MG63 (cell line): ENCODE measurements around the gene HRH1. TPM values are rescaled to one million over a fixed set of nuclear protein-coding genes. Genes with fewer than 3 reads are reported as not detected.
"Not testable (repeated sequence)": the region's sequence is repeated elsewhere in the genome, so short reads cannot be mapped to it uniquely, and the experiment has no call there.

Experiments used
- DNase-seq: peaks from one replicate; pipeline ENCODE4 v3.0.0-alpha.2; 2020
- H3K27me3 ChIP-seq: fragments of 250-450 bp; sonication (Bioruptor Pico); 2 replicates; pipeline ENCODE4 v1.5.1; 2020; ENCODE audit warnings: mild to moderate bottlenecking, moderate library complexity
- H3K36me3 ChIP-seq: fragments of 250-450 bp; sonication (Bioruptor Pico); 2 replicates; pipeline ENCODE4 v1.5.1; 2020; ENCODE audit warnings: mild to moderate bottlenecking, moderate library complexity
- H3K4me3 ChIP-seq: fragments of 250-450 bp; sonication (Bioruptor Pico); 2 replicates; pipeline ENCODE4 v1.5.1; 2020; ENCODE audit warnings: mild to moderate bottlenecking, moderate library complexity
- H3K9me3 ChIP-seq: fragments of 250-450 bp; sonication (Bioruptor Pico); 2 replicates; pipeline ENCODE4 v1.5.1; 2020; ENCODE audit warnings: mild to moderate bottlenecking, moderate library complexity
- total RNA-seq: library from RNA; depleted of rRNA; stranded (reverse); fragments of >200 nt; shearing (Covaris generic); gene quantifications from 2 replicates; pipeline ENCODE4 v1.2.3, GENCODE V29; 2014; ENCODE audit warnings: low replicate concordance

The HRH1 gene
- total RNA-seq, 1 experiment from 2014 or later: 5.5 TPM

GRCh38 chr3:11186771-11187191 is 32.5 kb downstream of the HRH1 start:
- no peaks in the 10 kb centered on the region; the same call in 1 of the 2 replicates for H3K36me3 ChIP-seq
- no peak overlapping the region for H3K4me3 ChIP-seq
- H3K27me3 ChIP-seq: no peaks in the 10 kb centered on the region
- H3K9me3 ChIP-seq: no peaks in the 10 kb centered on the region
- DNase-seq: no peak

- Histone ChIP-seq H3K27me3 (no peaks in the 10 kb centered on the region), H3K9me3 (no peaks in the 10 kb centered on the region), H3K36me3 (no peaks in the 10 kb centered on the region; the same call in none of the 2 replicates), H3K4me3 (no peak overlapping the region)
- no peak for DNase-seq
Observed at GRCh38 chr3:11187681-11188080, 33.4 kb downstream of the HRH1 start.

GRCh38 chr3:11188231-11188630 is 33.9 kb downstream of the HRH1 start:
- H3K4me3 ChIP-seq: no peak overlapping the region
- H3K27me3 ChIP-seq: no peaks in the 10 kb centered on the region
- H3K9me3 ChIP-seq: no peaks in the 10 kb centered on the region
- DNase-seq: no peak
- no peaks in the 10 kb centered on the region; the same call in none of the 2 replicates for H3K36me3 ChIP-seq

- peak; percentile 55 for DNase-seq
Observed at GRCh38 chr3:11195201-11195600, 40.9 kb downstream of the HRH1 start.

GRCh38 chr3:11195721-11196332 is 41.5 kb downstream of the HRH1 start:
- peak; percentile 61 for DNase-seq

More at GRCh38 chr3:11195201-11195600, 40.9 kb downstream of the HRH1 start:
- Histone ChIP-seq H3K36me3 (no peaks in the 10 kb centered on the region; the same call in 1 of the 2 replicates), H3K4me3 (no peak overlapping the region), H3K27me3 (no peaks in the 10 kb centered on the region), H3K9me3 (no peaks in the 10 kb centered on the region)

GRCh38 chr3:11197484-11197883 is 43.2 kb downstream of the HRH1 start:
- no peaks in the 10 kb centered on the region; the same call in 1 of the 2 replicates for H3K36me3 ChIP-seq
- no peaks in the 10 kb centered on the region for H3K27me3 ChIP-seq
- no peak for DNase-seq

More at GRCh38 chr3:11195721-11196332, 41.5 kb downstream of the HRH1 start:
- no peaks in the 10 kb centered on the region; the same call in 1 of the 2 replicates for H3K36me3 ChIP-seq
- H3K4me3 ChIP-seq: no peak overlapping the region
- H3K9me3 ChIP-seq: no peaks in the 10 kb centered on the region
- H3K27me3 ChIP-seq: no peaks in the 10 kb centered on the region

GRCh38 chr3:11198070-11198469 is 43.8 kb downstream of the HRH1 start:
- DNase-seq: no peak
- H3K4me3 ChIP-seq: no peak overlapping the region
- H3K9me3 ChIP-seq: no peaks in the 10 kb centered on the region
- H3K36me3 ChIP-seq: no peaks in the 10 kb centered on the region
- H3K27me3 ChIP-seq: no peaks in the 10 kb centered on the region

More at GRCh38 chr3:11197484-11197883, 43.2 kb downstream of the HRH1 start:
- Histone ChIP-seq H3K4me3 (no peak overlapping the region), H3K9me3 (no peaks in the 10 kb centered on the region)

GRCh38 chr3:11198495-11198894 is 44.2 kb downstream of the HRH1 start:
- no peaks in the 10 kb centered on the region for H3K36me3 ChIP-seq
- no peaks in the 10 kb centered on the region for H3K27me3 ChIP-seq
- no peak for DNase-seq
- H3K9me3 ChIP-seq: no peaks in the 10 kb centered on the region
- no peak overlapping the region for H3K4me3 ChIP-seq

GRCh38 chr3:11199902-11200845 is 45.9 kb downstream of the HRH1 start:
- no peak overlapping the region for H3K4me3 ChIP-seq
- no peaks in the 10 kb centered on the region for H3K9me3 ChIP-seq
- no peak for DNase-seq
- no peaks in the 10 kb centered on the region for H3K27me3 ChIP-seq
- H3K36me3 ChIP-seq: no peaks in the 10 kb centered on the region

GRCh38 chr3:11201251-11202019 is 47.1 kb downstream of the HRH1 start:
- DNase-seq: no peak

GRCh38 chr3:11203961-11204360 is 49.7 kb downstream of the HRH1 start:
- no peak overlapping the region for H3K4me3 ChIP-seq
- H3K9me3 ChIP-seq: no peaks in the 10 kb centered on the region
- DNase-seq: no peak
- H3K36me3 ChIP-seq: peaks cover 3% of the 10 kb centered on the region
- no peaks in the 10 kb centered on the region for H3K27me3 ChIP-seq

More at GRCh38 chr3:11201251-11202019, 47.1 kb downstream of the HRH1 start:
- Histone ChIP-seq H3K36me3 (no peaks in the 10 kb centered on the region; the same call in 1 of the 2 replicates), H3K9me3 (no peaks in the 10 kb centered on the region), H3K27me3 (no peaks in the 10 kb centered on the region), H3K4me3 (no peak overlapping the region)

- H3K4me3 ChIP-seq: no peak overlapping the region
- no peak for DNase-seq
Observed at GRCh38 chr3:11204697-11205348, 50.5 kb downstream of the HRH1 start.

GRCh38 chr3:11205881-11206280 is 51.6 kb downstream of the HRH1 start:
- not testable (repeated sequence) for H3K27me3 ChIP-seq, H3K9me3 ChIP-seq, H3K4me3 ChIP-seq, H3K36me3 ChIP-seq
- DNase-seq: peak; percentile 27

More at GRCh38 chr3:11204697-11205348, 50.5 kb downstream of the HRH1 start:
- peaks cover 3% of the 10 kb centered on the region for H3K36me3 ChIP-seq
- H3K27me3 ChIP-seq: no peaks in the 10 kb centered on the region
- H3K9me3 ChIP-seq: no peaks in the 10 kb centered on the region

- no peak for DNase-seq
- Histone ChIP-seq H3K4me3 (no peak overlapping the region), H3K36me3 (peaks cover 3% of the 10 kb centered on the region), H3K27me3 (no peaks in the 10 kb centered on the region), H3K9me3 (no peaks in the 10 kb centered on the region)
Observed at GRCh38 chr3:11206316-11206715, 52.0 kb downstream of the HRH1 start.

- Histone ChIP-seq H3K4me3 (no peak overlapping the region), H3K27me3 (no peaks in the 10 kb centered on the region), H3K36me3 (peaks cover 3% of the 10 kb centered on the region), H3K9me3 (no peaks in the 10 kb centered on the region)
- DNase-seq: no peak
Observed at GRCh38 chr3:11206953-11207352, 52.7 kb downstream of the HRH1 start.
